Measurements from ENCODE around the gene WWOX.

Gene WWOX

DNA sequence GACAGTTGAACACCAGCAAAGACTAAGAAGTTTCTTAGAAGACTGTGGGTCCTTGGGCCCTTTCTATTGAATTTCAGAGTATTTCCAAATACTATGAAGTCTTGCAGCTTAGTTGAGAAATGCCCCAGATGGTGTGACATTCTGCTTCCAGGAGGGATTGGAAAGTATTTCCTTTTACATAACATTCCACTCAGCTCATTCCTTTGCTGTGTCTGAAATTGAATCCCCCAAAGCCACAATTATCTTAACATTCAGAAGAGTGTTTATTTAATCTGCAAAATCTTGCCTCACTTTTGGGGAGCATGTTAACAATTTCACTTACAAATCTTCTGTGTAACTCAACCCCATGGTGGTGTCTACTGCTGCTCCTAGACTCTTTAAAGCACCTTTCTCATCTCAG is 307.7 kb downstream of the WWOX start:
- no peak for TF ChIP-seq CTCF (IDR thresholded peaks at IDR 0.05; ENCODE audit: insufficient read depth, low read depth, low read length, missing control alignments)
- no peak overlapping the region for H3K4me3 ChIP-seq (ENCODE audit: low read length)
- no peak for DNase-seq (ENCODE audit: low read depth)

DNA sequence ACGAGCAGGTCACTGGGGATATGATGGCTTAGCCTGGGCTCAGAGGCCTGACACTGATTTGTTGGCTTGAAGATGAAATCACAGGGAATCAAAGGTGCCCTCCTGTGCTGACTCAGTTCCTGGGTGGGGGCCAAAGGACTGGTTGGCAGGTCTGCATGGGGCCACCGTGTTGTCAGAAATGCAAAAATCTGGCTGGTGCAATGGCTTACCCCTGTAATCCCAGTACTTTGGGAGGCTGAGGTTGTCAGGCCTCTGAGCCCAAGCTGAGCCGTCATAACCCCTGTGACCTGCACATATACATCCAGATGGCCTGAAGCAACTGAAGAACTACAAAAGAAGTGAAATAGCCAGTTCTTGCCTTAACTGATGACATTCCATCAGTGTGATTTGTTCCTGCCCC is 314.2 kb downstream of the WWOX start:
- no peak overlapping the region for H3K4me3 ChIP-seq (ENCODE audit: low read length)
- TF ChIP-seq CTCF (IDR thresholded peaks at IDR 0.05; ENCODE audit: insufficient read depth, low read depth, low read length, missing control alignments), result no peak
- no peak for DNase-seq (ENCODE audit: low read depth)

DNA sequence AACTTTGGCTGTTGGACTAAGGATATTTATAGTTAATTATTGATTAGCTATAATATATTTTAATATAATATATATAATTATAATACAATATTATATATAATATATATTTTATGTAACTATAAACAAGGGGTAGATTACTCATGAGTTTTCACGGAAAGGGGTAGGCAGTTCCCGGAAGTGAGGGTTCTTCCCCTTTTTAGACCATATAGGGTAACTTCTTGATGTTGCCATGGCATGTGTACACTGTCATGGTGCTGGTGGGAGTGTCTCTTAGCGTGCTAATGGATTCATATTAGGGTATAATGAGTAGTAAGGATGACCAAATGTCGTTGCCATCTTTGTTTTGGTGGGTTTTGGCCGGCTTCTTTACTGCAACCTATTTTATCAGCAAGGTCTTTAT is 315.6 kb downstream of the WWOX start:
- H3K4me3 ChIP-seq (ENCODE audit: low read length), result no peak overlapping the region
- TF ChIP-seq CTCF (IDR thresholded peaks at IDR 0.05; ENCODE audit: insufficient read depth, low read depth, low read length, missing control alignments), result no peak
- DNase-seq (ENCODE audit: low read depth), result no peak

DNA sequence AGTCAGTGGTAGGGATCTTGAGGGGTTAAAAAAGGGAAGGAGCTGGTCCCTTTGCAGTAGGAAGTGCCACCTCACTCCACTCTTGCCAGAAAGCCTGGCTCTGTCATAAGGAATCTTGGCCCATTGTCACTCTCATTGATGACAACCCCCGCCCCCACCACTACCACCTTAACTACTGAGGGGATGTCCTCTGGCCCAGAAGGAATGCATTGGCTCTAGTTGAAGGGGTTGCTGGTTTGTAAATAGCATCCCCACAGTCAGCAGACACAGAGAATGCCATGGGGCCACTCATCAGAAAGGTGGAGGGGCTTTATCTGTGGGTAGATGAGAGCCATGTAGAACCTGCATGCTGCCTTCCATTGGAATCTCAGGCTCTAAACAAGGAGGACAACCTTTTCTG is 316.2 kb downstream of the WWOX start:
- no peak for DNase-seq (ENCODE audit: low read depth)
- H3K4me3 ChIP-seq (ENCODE audit: low read length), result no peak overlapping the region
- TF ChIP-seq CTCF (IDR thresholded peaks at IDR 0.05; ENCODE audit: insufficient read depth, low read depth, low read length, missing control alignments), result no peak

- H3K4me3 ChIP-seq (ENCODE audit: low read length), result no peak overlapping the region
- no peak for TF ChIP-seq CTCF (IDR thresholded peaks at IDR 0.05; ENCODE audit: insufficient read depth, low read depth, low read length, missing control alignments)
- no peak for DNase-seq (ENCODE audit: low read depth)
Measured at GRCh38 chr16:78416400-78416799, 316.9 kb downstream of the WWOX start.

GRCh38 chr16:78421181-78421708 is 321.8 kb downstream of the WWOX start:
- no peak for DNase-seq (ENCODE audit: low read depth)
- H3K4me3 ChIP-seq (ENCODE audit: low read length), result no peak overlapping the region
- no peak for TF ChIP-seq CTCF (IDR thresholded peaks at IDR 0.05; ENCODE audit: insufficient read depth, low read depth, low read length, missing control alignments)

GRCh38 chr16:78425281-78425680 is 325.8 kb downstream of the WWOX start:
- TF ChIP-seq CTCF (IDR thresholded peaks at IDR 0.05; ENCODE audit: insufficient read depth, low read depth, low read length, missing control alignments), result no peak
- DNase-seq (ENCODE audit: low read depth), result no peak
- no peak overlapping the region for H3K4me3 ChIP-seq (ENCODE audit: low read length)

Measured in epithelial cell of esophagus (primary cell).